ENCODE results near the gene RHBDD2.
A peak's percentile ranks its signal among the peaks of the same experiment; 100 is the strongest.
"Not testable (repeated sequence)": the region's sequence is repeated elsewhere in the genome, so short reads cannot be mapped to it uniquely, and the experiment has no call there.

The RHBDD2 gene

DNA sequence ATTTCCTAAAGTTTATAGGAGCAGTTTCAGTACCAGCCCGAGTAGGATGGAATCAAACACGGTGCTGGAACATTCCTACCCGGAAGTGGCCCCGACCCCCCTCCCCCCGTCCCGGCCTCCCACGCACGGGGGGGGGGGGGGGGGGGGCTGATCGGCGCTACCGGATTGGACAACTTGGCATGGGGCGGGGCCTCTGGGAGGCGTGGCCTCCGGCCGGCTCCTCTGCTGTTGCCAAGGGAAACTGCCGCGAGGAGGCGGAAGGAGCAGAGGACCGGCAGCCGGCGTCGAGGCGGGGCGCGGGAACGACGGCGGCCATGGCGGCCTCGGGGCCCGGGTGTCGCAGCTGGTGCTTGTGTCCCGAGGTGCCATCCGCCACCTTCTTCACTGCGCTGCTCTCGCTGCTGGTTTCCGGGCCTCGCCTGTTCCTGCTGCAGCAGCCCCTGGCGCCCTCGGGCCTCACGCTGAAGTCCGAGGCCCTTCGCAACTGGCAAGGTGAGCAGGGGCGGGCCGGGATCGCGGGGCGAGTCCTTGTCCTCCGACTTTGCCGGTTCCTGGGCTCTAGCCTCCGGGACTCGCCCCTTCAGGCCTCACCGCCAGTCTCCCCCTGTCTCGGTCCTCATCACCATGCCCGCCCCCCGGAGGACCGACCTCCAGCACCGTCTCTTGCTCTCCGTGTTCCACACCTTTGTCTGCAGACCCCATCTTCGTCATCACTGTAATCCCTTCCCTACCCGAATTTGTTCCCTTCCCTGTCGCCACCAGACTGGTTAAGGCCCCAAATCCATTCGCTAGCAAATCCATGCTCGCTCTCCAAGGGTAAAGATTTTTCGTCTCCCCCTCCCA is at the start of gene RHBDD2:
Gene RHBDD2 (plus strand): TSS at position 266 of the 843 bp plus-strand sequence. CDS start 49 bp downstream, at position 315.
- DNase-seq: peak; percentile 89 to 91

DNA sequence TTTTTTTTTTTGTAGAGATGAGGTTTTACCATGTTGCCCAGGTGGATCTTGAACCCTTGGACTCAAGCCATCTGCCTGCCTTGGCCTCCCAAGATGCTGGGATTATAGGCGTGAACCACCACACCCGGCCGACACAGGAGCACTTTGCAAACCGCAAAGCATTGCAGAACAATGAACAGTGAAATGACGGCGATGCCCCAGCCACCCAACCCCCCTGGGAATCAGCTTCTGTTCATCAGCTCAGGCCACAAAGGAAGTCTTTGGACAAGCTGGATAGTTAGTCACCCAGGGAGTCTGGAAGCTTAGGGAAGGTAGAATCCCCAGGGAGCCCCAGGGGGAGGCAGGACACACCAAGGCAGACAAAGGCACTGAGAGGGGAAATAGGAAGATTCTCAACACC is 49.2 kb upstream of the RHBDD2 start:
- DNase-seq: not testable (repeated sequence)

DNA sequence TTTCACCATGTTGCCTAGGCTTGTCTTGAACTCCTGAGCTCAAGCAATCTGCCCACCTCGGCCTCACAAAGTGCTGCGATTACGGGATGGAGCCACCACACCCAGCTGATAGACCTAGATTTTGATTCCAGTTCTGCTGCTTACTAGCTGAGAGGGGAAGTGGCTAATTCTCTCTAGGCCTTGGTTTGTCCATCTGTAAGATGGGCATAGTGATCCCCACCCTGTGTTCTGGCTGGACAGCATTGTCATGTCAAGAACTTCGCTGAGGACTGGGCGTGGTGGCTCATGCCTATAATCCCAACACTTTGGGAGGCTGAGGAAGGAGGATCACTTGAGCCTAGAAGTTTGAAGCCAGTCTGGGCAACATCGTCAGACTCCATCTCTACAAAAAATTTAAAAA is 47.9 kb upstream of the RHBDD2 start:
- no peak for DNase-seq

DNA sequence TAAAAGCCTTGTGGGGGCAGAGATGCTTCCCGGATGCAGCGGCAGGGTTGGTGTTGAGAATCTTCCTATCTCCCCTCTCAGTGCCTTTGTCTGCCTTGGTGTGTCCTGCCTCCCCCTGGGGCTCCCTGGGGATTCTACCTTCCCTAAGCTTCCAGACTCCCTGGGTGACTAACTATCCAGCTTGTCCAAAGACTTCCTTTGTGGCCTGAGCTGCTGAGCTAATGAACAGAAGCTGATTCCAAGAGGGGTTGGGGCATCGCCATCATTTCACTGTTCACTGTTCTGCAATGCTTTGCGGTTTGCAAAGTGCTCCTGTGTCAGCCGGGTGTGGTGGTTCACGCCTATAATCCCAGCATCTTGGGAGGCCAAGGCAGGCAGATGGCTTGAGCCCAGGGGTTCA is 45.2 kb upstream of the RHBDD2 start:
- not testable (repeated sequence) for DNase-seq

DNA sequence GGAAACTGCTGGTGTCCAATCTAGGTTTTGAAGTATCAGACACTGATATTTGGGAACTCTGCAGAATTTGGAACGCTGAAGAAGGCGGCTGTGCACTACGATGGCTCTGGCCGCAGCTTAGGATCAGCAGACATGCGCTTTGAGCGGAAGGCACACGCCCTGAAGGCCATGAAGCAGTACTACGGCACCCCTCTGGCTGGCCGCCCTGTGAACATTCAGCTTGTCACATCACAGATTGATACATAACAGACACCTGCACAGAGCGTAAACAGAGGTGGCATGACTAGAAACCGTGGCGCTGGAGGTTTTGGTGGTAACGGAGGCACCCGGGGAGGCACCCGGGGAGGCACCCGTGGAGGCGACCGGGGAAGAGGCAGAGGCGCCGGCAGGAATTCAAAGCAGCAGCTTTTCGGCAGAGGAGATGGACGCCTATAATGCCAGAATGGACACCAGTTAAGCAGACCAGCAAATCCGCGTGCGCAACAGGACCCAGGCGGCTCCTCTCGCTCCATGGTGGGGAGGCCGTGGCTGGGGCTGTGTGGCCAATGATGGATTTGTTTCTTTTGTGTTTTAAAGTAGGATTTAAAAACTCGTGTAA is 43.0 kb upstream of the RHBDD2 start:
- no peak for DNase-seq

DNA sequence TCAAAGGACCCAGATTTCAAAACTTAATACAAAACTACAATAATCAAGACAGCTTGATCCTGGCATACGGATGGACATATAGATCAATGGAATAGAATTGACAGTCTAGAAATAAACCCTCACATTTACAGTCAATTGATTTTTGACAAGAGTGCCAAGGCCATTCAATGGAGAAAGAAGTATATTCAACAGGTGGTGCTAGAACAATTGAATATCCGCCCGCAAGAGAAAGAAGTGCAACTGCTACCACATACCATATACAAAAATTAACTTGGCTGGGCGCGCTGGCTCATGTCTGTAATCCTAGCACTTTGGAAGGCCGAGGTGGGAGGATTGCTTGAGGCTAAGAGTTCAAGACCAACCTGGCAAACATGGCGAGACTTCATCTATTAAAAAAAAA is 42.0 kb upstream of the RHBDD2 start:
- no peak for DNase-seq

DNA sequence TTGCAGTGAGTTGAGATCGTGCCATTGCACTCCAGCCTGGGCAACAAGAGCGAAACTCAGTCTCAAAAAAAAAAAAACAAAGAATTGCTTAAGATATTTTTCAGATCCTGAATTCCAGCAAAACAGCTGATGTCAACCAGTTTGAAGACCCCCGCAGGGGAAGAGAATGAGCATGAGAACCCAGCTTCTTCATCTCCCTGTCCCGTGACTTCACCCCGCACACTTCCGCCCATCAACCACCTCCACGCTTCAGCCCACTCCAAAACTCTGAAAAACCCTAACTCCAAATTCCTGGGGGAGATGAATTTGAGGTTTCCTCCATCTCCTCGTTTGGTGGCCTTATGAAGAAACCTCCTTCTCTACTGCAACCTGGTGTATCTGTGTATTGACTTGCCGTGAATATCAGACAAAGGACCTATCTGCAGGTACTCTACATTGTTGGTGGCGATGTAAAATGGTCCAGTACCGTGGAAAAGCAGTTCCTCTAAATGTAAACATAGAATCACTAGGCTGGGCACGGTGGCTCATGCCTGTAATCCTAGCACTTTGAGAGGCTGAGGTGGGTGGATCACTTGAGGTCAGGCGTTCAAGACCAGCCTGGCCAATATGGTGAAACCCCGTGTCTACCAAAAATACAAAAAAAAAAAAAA is 40.4 kb upstream of the RHBDD2 start:
- DNase-seq: not testable (repeated sequence)

DNA sequence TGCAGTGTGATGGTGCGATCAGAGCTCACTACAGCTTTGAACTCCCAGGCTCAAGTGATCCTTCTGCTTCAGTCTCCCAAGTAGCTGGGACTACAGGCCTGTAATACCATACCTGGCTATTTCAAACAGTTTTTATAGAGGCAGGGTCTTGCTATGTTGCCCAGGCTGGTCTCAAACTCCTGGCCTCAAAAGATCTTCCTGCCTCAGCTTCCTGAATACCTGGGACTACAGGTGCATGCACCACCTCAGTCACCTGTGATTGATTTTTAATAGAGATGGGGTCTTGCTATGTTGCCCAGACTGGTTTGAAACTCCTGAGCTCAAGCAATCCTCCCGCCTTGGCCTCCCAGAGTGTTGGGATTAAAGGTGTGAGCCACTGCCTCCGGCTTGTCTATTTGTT is 38.8 kb upstream of the RHBDD2 start:
- no peak for DNase-seq

DNA sequence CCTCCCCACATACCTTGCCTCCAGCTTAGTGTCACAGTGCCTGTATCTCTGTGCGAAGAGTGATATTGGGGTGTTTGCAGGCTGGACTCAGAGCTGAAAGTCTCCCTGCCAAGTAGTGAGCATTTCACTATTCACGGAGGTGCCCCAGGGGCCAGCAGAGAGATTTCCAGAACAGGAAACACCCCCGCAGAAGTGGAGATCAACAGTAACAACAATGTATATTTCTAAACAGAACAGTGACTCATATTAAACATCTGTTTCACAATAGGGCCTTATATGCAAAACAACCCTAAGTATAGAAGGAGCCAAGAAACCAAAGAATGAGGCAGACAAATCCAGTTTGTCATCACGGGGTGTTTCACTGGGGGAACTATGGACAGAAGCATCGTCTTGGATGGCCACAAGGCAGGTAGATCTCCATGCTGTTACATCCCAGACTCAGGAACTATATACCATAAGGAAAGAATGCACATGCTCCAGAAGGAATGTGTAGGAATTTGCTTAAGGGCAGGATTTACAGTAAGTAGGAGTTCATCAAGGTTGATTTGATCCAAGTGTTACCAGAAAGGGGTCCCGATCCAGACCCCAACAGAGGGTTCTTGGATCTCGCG is 35.9 kb upstream of the RHBDD2 start:
- DNase-seq: peak; percentile 47 to 85

DNA sequence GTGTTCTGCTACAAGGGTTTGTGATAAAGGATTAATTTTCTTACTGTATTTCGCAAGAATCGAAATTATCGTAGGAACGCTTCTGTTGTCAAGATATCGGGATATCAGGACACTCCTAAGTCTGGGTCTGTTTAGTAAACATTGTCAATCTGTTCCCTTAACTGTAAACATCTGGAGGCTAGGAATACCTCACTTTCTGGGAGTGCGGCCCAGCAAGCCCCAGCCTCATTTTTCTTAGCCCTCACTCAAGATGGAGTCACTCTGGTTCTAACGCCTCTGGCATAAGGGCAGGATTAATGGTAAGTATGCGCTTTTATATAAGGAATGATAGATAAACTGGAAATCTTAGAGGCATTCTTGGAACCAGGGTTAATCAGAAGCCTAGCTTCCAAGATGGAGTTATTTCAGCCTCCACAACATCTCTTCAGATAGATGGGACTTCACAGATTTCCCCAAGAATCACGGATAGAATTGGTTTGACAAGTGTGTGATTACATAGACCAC is 35.2 kb upstream of the RHBDD2 start:
- DNase-seq: no peak

DNA sequence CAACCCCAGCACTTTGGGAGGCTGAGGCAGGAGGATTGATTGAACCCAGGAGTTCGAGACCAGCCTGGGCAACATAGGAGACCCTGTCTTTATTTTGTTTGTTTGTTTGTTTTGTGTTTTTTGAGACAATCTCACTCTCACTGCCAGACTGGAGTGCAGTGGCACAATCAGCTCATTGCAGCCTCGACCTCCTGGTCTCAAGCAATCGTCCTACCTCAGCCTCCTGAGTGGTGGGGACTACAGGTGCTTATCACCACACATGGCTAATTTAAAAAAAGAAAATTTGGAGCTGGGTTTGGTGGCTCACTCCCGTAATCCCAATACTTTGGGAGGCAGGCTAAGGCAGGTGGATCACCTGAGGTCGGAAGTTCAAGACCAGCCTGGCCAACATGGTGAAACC is 34.7 kb upstream of the RHBDD2 start:
- DNase-seq: no peak

DNA sequence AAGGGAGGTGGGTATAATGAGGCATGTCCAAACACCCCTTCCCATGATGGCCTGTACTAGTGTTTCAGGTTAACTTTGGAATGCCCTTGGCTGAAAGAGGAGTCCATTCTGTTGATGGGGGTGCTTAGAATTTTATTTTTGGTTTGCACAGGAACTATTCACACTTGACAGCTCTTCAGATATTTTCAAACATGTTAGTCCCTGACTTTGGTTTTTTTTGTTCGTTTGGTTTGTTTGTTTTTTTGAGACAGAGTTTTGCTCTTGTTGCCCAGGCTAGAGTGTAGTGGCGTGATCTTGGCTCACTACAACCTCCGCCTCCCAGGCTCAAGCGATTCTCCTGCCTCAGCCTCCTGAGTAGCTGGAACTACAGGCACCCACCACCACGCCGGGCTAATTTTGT is 33.7 kb upstream of the RHBDD2 start:
- not testable (repeated sequence) for DNase-seq

DNA sequence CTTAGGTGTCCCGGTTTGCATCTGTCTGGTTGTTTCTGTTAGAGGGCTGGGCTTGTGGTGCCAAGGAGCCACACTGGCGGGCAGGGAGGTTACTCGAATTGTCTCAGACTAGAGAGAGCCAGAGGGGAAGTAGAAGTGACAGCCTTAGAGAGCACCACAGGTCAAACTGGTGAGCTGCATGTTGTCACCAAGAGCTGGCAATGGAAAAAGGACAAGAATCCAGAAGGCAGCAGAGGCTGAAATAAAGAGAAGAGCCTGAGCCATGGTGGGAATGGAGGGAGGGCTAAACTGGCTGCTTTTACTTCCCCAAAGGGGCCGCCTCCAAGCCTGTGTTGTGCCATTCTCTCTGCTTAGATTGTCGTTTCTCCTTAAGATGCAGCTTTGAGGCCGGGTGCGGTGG is 31.1 kb upstream of the RHBDD2 start:
- peak; percentile 23 to 26 for DNase-seq

DNA sequence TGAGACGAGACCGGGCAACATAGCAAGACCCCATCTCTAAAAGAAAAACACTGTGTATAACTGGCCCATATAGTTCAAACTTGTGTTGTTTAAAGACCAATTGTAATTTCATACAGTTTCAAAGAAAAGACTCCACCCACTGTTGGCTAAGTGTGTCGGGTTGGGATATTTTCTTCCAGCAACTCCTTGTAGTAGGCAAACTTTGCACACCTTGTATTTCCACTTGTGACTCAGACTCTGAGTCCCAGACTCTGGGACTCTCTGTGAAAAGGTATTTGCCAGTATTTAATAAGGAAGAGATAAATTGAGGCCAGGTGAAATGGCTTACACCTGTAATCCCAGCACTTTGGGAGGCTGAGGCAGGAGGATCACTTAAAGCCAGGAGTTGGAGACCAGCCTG is 29.3 kb upstream of the RHBDD2 start:
- no peak for DNase-seq

DNA sequence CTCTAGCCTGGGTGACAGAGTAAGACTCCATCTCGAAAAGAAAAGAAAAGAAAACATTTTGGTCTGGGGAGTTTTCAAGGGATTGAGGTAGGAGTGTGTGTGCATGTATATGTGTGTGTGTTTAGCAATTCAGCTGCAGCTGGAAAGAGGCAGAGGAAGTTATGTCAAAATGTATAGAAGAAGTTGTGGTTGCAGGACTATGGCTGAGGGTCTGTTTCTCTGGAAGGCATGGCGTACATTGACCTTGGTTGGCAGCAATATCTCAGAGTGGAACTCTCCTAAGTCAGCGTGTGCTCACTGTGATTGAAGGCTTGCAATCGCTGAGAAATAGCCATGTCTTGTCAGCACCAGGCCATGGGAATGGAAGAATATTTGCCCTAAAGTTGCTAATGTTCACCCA is 28.6 kb upstream of the RHBDD2 start:
- DNase-seq: peak in 1 of 2 donors; percentile 47

DNA sequence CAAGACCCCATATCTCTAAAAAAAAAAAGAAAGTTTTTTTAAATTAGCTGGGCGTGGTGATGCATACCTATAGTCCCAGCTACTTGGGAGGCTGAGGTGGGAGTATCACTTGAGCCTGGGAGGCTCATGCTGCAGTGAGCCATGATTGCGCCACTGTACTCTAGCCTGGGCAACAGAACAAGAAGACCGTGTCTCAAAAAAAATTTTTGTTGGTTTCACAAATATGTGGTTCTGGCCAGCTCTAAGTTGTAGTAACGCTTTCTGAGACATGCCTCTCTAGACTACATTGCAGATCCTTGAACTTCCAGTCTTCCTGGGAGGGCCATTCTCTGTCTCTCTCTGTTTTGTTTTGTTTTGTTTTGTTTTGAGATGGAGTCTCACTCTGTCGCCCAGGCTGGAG is 24.6 kb upstream of the RHBDD2 start:
- DNase-seq: no peak

DNA sequence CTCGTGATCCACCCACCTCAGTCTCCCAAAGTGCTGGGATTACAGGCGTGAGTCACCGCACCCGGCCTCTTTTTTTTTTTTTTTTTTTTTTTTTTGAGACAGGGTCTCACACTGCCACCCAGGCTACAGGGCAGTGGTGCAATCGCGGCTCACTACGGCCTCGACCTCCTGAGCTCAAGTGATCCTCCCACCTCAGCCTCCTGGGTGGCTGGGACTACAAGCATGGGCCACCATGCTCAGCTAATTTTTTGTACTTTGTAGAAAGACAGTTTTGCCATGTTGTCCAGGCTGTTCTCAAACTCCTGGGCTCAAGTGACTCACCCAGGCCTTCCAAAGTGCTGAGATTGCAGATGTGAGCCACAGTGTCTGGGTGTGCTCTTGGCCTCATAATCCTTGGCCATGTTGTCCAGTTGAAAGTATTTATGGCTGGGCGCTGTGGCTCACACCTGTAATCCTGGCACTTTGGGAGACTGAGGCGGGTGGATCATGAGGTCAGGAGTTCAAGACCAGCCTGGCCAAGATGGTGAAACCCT is 24.0 kb upstream of the RHBDD2 start:
- not testable (repeated sequence) for DNase-seq

DNA sequence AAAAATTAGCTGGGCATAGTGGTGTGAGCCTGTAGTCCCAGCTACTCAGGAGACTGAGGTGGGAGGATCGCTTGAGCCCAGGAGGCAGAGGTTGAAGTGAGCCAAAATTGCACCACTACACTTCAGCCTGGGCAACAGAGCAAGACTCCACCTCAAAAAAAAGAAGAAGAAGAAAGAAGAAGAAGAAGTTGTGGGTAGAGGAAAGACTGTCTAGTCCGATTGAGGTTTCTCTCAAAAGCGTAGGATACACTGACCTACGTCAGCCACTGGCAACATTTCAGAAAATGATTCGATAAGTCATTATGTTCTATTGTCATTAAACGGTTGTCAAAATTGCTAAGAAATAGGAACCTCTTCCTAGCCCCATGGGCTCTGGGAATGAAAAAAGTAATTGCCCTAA is 22.3 kb upstream of the RHBDD2 start:
- peak in 1 of 2 donors; percentile 61 for DNase-seq

DNA sequence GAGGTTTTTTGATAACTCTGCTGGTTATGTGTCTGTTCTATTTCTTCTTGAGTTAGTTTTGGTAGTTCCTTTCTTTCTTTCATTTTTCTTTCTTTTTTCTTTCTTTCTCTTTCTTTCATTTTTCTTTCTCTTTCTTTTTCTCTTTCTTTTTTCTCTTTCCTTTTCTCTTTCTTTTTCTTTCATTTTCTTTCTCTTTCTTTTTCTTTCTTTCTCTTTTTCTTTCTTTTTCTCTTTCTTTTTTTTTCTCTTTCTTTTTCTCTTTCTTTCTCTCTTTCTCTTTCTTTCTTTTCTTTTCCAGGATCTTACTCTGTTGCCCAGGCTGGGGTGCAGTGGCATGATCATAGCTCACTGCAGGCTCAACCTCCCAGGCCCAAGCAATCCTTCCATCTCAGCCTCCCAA is 20.4 kb upstream of the RHBDD2 start:
- DNase-seq: no peak

DNA sequence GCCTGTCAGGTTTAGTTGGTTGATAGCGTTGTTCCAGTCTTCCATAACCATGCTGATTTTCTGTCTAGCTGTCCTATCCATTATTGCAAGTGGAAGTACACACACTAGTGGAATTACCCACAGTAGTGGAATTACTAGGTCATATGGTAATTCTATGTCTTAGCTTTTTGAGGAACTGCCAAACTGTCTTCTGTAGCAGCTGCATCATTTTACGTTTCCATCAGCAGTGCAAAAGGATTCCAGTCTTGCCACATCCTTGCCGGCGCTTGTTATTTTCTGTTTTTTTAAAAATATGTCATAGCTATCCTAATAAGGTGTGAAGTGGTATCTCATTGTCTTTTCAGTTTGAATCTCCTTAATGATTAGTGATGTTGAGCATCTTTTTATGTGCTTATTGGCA is 17.2 kb upstream of the RHBDD2 start:
- DNase-seq: peak; percentile 5 to 39

DNA sequence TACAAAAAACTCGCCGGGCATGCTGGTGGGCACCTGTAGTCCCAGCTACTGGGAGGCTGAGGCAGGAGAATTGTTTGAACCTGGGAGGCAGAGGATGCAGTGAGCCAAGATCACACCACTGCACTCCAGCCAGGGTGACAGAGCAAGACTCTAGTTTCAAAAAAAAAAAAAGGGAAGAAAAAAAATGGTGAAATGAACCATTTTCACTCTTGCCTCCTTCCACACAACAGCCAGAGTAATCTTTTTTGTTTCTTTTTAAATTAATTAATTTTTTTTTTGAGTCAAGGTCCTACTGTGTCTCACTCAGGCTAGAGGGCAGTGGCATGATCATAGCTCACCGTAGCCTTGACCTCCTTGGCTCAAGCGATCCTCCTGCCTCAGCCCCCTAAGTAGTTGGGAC is 14.6 kb upstream of the RHBDD2 start:
- not testable (repeated sequence) for DNase-seq

DNA sequence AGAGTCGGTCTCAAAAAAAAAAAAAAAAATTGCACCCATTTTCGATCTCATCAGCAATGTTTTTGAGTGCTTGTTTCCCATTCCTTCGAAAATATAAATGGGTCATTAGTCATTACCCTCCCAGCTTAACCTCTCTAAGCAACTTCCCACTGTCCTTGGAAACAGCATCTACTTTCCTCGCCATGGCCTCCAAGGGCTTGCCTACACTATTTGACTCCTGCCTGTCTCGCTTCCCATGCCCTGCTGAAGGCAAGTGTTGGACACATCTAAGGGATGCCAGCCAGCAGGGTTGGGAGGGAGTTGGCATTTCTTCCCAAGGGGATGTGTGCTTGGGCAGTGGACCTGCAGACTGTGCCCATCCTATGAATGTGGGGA is 12.7 kb upstream of the RHBDD2 start:
- no peak for DNase-seq
